Epithelial cell of esophagus (primary cell): ENCODE measurements around the gene KYAT1.

Experiments used
- DNase-seq: peaks from one replicate; pipeline ENCODE4 v3.0.0; 2010; ENCODE audit warnings: low read depth
- H3K4me3 ChIP-seq: 2 replicates; pipeline ENCODE4 v1.5.1; 2011; ENCODE audit warnings: mild to moderate bottlenecking, low read length, control low read depth
- TF ChIP-seq, protein P1 (sequence below): IDR thresholded peaks from 2 replicates; pipeline ENCODE4 v1.5.1; 2011; ENCODE audit warnings: low read depth, mild to moderate bottlenecking, low read length, control low read depth, inconsistent platforms; ENCODE audit not compliant: insufficient read depth; ENCODE audit errors: missing control alignments

The KYAT1 gene

DNA sequence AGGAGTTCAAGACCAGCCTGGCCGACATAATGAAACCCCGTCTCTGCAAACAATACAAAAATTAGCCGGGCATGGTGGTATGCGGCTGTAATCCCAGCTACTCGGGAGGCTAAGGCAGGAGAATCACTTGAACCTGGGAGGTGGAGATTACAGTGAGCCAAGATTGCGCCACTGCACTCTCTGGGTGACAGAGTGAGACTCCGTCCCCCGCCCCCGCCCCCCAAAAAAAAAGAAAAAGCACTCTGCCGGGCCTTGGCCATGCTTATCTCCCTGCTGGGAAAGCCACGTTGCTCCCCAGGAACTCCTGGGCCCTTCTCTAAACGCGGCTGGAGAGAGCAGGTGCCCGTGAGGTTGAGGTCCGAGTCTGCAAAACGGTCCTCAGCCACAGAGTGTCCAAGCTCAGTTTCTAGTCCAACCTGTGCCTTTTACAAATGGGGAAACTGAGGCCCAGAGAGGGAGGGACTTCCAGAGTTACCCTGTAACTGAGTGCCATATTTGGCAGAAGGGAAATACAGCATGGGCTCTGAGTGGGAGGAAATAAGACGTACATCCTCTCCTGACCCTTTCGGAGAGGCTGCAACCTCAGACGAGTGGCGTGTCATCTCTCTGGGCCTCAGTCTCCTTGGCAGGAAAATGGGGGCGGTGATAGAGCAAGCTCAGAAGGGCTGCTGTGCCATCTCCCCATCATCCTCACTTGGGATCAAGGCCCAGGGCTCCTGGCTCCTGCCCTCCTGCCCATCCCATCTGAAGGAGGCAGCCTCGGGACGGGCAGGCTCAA lies 32.4 kb upstream of the KYAT1 start:
- TF ChIP-seq, protein P1, sequence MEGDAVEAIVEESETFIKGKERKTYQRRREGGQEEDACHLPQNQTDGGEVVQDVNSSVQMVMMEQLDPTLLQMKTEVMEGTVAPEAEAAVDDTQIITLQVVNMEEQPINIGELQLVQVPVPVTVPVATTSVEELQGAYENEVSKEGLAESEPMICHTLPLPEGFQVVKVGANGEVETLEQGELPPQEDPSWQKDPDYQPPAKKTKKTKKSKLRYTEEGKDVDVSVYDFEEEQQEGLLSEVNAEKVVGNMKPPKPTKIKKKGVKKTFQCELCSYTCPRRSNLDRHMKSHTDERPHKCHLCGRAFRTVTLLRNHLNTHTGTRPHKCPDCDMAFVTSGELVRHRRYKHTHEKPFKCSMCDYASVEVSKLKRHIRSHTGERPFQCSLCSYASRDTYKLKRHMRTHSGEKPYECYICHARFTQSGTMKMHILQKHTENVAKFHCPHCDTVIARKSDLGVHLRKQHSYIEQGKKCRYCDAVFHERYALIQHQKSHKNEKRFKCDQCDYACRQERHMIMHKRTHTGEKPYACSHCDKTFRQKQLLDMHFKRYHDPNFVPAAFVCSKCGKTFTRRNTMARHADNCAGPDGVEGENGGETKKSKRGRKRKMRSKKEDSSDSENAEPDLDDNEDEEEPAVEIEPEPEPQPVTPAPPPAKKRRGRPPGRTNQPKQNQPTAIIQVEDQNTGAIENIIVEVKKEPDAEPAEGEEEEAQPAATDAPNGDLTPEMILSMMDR = no peak
- H3K4me3 ChIP-seq = peak overlapping the region; percentile 57
- DNase-seq = no peak

DNA sequence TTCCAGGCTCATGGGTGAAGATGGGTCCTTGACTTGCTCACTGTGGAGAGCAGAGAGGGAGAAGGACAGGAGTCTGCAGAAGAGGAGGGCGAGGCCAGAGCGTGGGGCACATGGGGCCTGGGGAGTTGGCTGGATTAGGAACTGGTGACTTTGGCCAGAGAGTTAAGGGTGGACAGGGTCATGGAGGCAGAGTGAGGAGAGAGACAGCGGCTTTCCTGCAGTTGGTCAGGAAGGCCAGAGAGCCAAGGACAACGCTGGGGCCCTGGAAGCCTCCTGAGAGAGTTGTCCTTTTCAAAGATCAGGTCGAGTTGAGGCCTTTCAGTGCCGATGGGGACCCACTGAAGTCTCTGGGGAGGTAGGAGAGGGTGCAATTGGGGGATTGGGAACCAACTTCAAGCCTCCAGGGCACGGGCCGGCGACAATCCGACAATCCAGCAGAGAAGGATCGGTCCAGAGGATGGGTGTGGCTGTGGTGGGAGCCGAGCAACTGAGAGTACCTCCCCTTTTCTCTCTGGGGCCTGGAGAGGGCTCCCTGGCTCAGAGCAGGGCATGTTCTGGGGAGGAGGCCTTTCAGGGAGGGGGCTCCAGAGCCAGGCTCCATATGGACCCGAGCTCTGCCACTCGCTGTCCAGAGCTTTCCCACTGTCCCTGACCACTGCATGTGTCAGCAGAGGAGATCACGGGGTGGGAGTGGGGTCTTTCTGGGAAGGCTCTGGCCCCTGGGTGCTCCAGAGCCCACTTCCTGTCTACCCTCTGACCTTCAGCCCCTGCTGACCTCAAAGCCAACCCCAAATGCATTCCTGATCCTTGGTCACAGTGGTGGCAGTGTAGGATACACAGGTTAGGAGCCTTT lies 31.5 kb upstream of the KYAT1 start:
- DNase-seq = no peak
- TF ChIP-seq, protein P1 = no peak
- peak overlapping the region; percentile 57 for H3K4me3 ChIP-seq

- H3K4me3 ChIP-seq = peak overlapping the region; percentile 57
- TF ChIP-seq, protein P1 = no peak
- peak; percentile 97 for DNase-seq
Measured at GRCh38 chr9:128912270-128912853, 30.6 kb upstream of the KYAT1 start.

DNA sequence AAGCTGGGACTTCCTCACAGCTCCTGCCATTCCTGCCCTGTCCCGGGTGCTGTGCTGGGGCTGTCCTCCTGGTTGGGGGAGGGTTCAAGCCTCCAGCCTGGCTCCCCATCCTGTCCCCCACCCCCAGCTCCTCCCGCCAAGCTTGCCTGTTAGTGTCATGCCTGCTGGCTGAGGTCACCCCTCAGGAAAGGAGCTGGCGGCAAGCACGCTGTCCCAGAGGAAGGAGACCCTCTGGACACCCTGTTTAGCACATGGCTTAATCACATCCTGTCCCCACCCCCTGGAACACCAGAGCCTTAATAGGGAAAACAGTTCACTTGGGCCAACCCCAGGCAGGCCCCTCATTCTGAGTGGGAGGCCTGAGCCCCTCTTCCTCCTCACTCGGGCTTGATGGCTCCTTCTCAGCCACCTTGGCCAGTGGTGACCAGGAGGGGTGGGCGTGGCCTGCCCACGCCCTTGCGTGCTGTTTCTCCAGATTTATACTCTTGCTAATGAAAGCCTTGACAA lies 29.8 kb upstream of the KYAT1 start:
- H3K4me3 ChIP-seq = no peak overlapping the region
- DNase-seq = peak; percentile 55
- TF ChIP-seq, protein P1 = no peak

DNA sequence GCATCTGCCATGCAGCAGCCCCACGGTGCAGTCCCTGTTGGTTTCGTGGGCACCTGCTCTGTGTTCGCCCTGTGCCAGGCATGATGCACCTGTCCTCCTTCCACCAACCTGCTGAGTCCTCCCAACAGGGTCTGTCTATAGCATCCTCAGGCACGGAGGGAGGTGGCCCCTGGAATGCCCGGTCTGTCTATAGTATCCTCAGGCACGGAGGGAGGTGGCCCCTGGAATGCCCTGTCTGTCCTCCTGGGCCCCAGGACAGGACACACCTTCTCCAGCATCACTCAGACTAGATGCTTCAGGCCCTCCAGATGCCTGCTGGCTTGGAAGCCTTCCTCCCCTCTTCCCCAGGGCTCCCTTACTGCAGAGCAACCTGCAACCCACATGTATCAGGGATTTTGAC lies 29.2 kb upstream of the KYAT1 start:
- no peak for DNase-seq
- TF ChIP-seq, protein P1 = no peak
- no peak overlapping the region for H3K4me3 ChIP-seq

GRCh38 chr9:128909859-128910258 lies 28.1 kb upstream of the KYAT1 start:
- TF ChIP-seq, protein P1 = no peak
- DNase-seq = no peak
- H3K4me3 ChIP-seq = no peak overlapping the region
